Measurements from ENCODE around the gene DOK7. TPM values are rescaled to one million over a fixed set of nuclear protein-coding genes. Genes with fewer than 3 reads are reported as not detected.

DOK7 gene
- total RNA-seq, 1 experiment from 2014 or later, result 0.26 TPM

DNA sequence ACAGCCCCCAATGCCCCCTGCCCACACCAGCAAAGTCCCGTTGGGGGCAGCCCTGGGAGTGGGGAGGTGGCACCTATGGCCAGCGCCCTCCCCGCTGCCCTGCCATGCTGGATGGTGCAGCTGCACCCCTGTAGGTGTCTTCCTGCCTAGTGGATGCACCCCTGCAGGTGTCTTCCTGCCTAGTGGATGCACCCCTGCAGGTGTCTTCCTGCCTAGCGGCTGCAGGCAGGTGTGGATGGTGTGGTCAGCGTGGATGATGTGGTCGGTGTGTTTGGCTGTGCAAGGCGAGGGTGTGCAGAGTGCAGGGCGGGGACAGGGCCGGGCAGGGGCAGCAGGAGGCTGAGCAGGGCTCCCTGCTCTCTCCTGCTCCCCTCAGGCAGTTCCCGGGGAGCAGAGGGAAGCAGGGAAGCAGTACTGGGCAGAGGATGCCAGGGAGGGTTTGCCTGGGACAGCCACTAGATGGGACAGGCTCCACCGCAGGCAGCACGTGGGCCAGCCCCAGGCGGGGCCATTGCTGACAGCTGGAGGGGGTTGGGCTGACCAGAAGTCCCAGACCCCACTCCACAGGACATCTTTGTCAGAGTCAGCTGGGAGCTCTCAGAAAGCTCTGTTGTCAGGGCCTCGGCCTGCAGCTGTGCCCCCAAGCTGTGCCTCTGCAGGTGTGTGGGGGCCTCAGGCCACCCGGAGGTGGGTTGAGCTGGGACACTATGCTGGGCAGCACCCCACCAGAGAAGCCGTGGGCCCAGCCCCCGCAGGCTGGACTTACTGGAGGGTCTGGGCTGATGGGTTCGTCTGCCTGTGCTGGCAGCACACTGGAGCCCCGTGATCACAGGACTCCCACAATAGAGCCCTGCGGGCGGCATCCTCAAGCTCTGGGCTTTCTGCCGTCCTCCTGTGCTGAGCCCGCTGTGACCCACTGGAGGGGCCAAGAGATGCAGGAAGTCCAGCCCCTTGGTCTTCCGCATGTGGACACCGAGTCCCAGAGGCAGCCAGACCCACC is 23.7 kb downstream of the DOK7 start:
- H3K79me2 ChIP-seq (ENCODE audit: insufficient read depth, low read length), result no peaks in the 10 kb centered on the region
- H3K4me3 Mint-ChIP-seq, result no peak overlapping the region
- no peak overlapping the region for H2BK5ac ChIP-seq (ENCODE audit: insufficient read length, low read length)
- no peaks in the 10 kb centered on the region for H3K23me2 ChIP-seq (ENCODE audit: insufficient read length, low read depth, low read length, poor library complexity, severe bottlenecking)
- H3K27ac ChIP-seq (ENCODE audit: insufficient read length, low read depth, low read length), result no peak overlapping the region
- H3K27me3 ChIP-seq (ENCODE audit: insufficient read depth, low read length), result peaks cover 29% of the 10 kb centered on the region; the same call in 1 of the 2 replicates
- TF ChIP-seq, protein P1, sequence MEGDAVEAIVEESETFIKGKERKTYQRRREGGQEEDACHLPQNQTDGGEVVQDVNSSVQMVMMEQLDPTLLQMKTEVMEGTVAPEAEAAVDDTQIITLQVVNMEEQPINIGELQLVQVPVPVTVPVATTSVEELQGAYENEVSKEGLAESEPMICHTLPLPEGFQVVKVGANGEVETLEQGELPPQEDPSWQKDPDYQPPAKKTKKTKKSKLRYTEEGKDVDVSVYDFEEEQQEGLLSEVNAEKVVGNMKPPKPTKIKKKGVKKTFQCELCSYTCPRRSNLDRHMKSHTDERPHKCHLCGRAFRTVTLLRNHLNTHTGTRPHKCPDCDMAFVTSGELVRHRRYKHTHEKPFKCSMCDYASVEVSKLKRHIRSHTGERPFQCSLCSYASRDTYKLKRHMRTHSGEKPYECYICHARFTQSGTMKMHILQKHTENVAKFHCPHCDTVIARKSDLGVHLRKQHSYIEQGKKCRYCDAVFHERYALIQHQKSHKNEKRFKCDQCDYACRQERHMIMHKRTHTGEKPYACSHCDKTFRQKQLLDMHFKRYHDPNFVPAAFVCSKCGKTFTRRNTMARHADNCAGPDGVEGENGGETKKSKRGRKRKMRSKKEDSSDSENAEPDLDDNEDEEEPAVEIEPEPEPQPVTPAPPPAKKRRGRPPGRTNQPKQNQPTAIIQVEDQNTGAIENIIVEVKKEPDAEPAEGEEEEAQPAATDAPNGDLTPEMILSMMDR (conservative IDR thresholded peaks at IDR 0.05), result no peak
- H2AFZ ChIP-seq (ENCODE audit: low read length), result no peak overlapping the region
- no peaks in the 10 kb centered on the region for H3K79me1 ChIP-seq (ENCODE audit: insufficient read depth, low read depth, low read length, poor library complexity, severe bottlenecking)
- H3K56ac ChIP-seq (ENCODE audit: insufficient read length, low read depth, low read length), result no peak overlapping the region
- no peak overlapping the region for H3K9ac ChIP-seq (ENCODE audit: extremely low read depth, insufficient read length, low read length)
- H2BK12ac ChIP-seq (ENCODE audit: insufficient read length, low read depth, low read length), result no peak overlapping the region
- H4K5ac ChIP-seq (ENCODE audit: insufficient read length, low read depth, low read length), result no peak overlapping the region
- H3K36me3 Mint-ChIP-seq (ENCODE audit: insufficient read depth in 1 of 3, low read depth in 3 of 3), result no peaks in the 10 kb centered on the region
- no peak overlapping the region for H4K91ac ChIP-seq (ENCODE audit: insufficient read length, low read depth, low read length)
- H2BK120ac ChIP-seq (ENCODE audit: low read depth, low read length, poor library complexity, severe bottlenecking), result no peak overlapping the region
- no peak overlapping the region for H3K14ac ChIP-seq (ENCODE audit: insufficient read depth, low read length)
- no peak overlapping the region for H4K8ac ChIP-seq (replicated peaks; ENCODE audit: insufficient read length, low read depth, low read length)
- H3K4me2 ChIP-seq (ENCODE audit: insufficient read depth, insufficient read length, low read length), result no peak overlapping the region
- no peak overlapping the region for H3K23ac ChIP-seq (ENCODE audit: insufficient read length, low read depth, low read length)
- no peak for DNase-seq
- no peak overlapping the region for H3K4ac ChIP-seq (ENCODE audit: low read depth, low read length)
- H3K27me3 Mint-ChIP-seq (ENCODE audit: low read depth), result peaks cover 95% of the 10 kb centered on the region
- H2BK15ac ChIP-seq (ENCODE audit: low read depth, low read length), result no peak overlapping the region
- no peak overlapping the region; a peak in 1 of 7 replicates for H3K27ac Mint-ChIP-seq
- H2AK5ac ChIP-seq (ENCODE audit: insufficient read length, low read length), result no peak overlapping the region
- H2BK20ac ChIP-seq (ENCODE audit: low read depth, low read length, poor library complexity, severe bottlenecking), result no peak overlapping the region
- no peaks in the 10 kb centered on the region; the same call in 1 of the 2 replicates for H3K4me1 ChIP-seq (ENCODE audit: insufficient read depth, low read length)
- no peak overlapping the region for H3T11ph ChIP-seq (ENCODE audit: low read length)
- no peaks in the 10 kb centered on the region for H4K20me1 ChIP-seq (ENCODE audit: control insufficient read depth, insufficient read depth, insufficient read length)
- no peak overlapping the region for H3K18ac ChIP-seq (ENCODE audit: insufficient read length, low read depth, low read length)
- no CpG with 5 or more reads among the region's 25 CpGs for WGBS (ENCODE audit: extremely low coverage, insufficient read length, low lambda C conversion rate)
- H3K9me3 Mint-ChIP-seq, result no peaks in the 10 kb centered on the region; a peak in 1 of 5 replicates
- no peaks in the 10 kb centered on the region for H3K9me3 ChIP-seq (ENCODE audit: control insufficient read depth, low read depth, low read length)
- peaks cover 16 to 44% of the 10 kb centered on the region in 2 experiments for H3K4me1 Mint-ChIP-seq

Measured in H9 (cell line).